ENCODE measurements around the gene MME. TPM values are rescaled to one million over a fixed set of nuclear protein-coding genes. Genes with fewer than 3 reads are reported as not detected.
A peak's percentile ranks its signal among the peaks of the same experiment; 100 is the strongest.

Gene MME
- polyA plus RNA-seq, 3 donors, result 0.27 to 1.0 (median 0.73) TPM

DNA sequence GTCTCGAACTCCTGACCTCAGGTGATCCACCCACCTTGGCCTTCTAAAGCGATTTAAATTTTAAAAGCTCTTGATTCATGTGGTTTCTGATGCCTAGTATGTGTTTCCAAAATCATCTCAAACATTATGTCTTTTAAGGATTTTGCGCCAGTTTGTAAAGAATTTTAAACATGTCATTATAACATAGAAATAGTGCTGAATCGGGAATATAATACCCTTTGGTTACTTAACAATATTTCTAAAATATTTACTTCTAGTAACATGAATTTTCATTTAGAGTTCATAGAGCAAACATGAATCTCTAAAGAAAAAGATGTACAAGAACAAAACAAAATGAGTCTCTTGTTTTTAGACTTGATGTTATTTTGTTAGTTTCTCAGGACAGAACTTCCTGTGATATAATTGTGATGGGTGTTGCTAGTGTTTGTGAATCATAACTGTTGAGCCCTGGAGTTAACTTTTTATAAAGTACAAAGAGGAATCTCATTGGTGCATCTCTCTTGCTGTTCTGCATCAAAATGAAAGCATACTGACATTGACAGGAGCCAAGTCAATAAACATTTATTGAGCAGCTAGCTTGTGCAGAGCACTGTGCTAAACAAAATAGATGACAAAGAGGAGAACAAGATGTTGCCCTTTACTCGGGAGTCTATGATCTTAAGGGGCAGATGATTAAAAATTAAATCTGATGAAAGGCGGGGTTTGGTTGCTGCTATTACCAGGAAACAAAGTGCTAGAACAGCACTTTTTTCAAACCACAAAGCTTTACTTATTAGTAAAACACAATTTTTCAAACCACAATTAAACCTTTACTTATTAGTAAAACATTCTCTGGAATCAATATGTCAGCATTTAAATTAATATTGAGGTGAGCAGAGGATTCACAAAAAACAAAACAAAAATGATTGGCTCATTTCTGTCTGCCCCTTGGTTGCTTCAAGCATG lies 73.4 kb downstream of the MME start:
- H2AFZ ChIP-seq (ENCODE audit: insufficient read depth, low read depth, low read length, poor library complexity, severe bottlenecking), result peak overlapping the region; percentile 3
- intact Hi-C loops (cut with micrococcal nuclease), result no loop called here
- H3K27ac ChIP-seq (ENCODE audit: low read depth in 1 of 2, low read length in 2 of 2), result no peak overlapping the region
- no peak for TF ChIP-seq CTCF (IDR thresholded peaks at IDR 0.05)
- no peaks in the 10 kb centered on the region for H3K4me1 ChIP-seq (ENCODE audit: control insufficient read depth in 1 of 2, insufficient read depth in 2 of 2, low read length in 2 of 2)
- no peaks in the 10 kb centered on the region for H3K36me3 ChIP-seq (replicated peaks in 1 of 2; ENCODE audit: control insufficient read depth in 1 of 2, insufficient read depth in 2 of 2, low read length in 2 of 2)
- Mint-ChIP-seq H3K27me3 (ENCODE audit: low read depth in 3 of 3) (no peaks in the 10 kb centered on the region), H3K4me3 (no peak overlapping the region), H3K27ac (peak overlapping the region in 1 of 7 donors; percentile 9), H3K4me1 (peaks cover 8% of the 10 kb centered on the region), H3K9me3 (peaks cover 0 to 3% (median 0%) of the 10 kb centered on the region in 7 donors), H3K36me3 (no peaks in the 10 kb centered on the region)
- H3K4me3 ChIP-seq (replicated peaks in 1 of 3; ENCODE audit: low read depth in 2 of 3, low read length in 3 of 3), result no peak overlapping the region
- no peaks in the 10 kb centered on the region for H3K79me2 ChIP-seq (ENCODE audit: insufficient read depth, low read length)
- H3K9me3 ChIP-seq (replicated peaks in 1 of 2; ENCODE audit: control insufficient read depth in 1 of 2, insufficient read depth in 1 of 2, low read length in 2 of 2), result no peaks in the 10 kb centered on the region
- no peak overlapping the region for H3K9ac ChIP-seq (ENCODE audit: insufficient read depth, low read length, poor library complexity, severe bottlenecking)
- no peaks in the 10 kb centered on the region for H4K20me1 ChIP-seq (ENCODE audit: insufficient read depth, low read length)
- DNase-seq, result no peak
- H3K27me3 ChIP-seq (ENCODE audit: control insufficient read depth in 2 of 2, insufficient read depth in 2 of 2, low read length in 2 of 2), result no peaks in the 10 kb centered on the region
- no peak overlapping the region for H3K4me2 ChIP-seq (replicated peaks; ENCODE audit: extremely low read depth, low read length, poor library complexity, severe bottlenecking)
- 90% methylated on average over 2 of the region's 6 CpGs for WGBS (ENCODE audit: insufficient coverage)

DNA sequence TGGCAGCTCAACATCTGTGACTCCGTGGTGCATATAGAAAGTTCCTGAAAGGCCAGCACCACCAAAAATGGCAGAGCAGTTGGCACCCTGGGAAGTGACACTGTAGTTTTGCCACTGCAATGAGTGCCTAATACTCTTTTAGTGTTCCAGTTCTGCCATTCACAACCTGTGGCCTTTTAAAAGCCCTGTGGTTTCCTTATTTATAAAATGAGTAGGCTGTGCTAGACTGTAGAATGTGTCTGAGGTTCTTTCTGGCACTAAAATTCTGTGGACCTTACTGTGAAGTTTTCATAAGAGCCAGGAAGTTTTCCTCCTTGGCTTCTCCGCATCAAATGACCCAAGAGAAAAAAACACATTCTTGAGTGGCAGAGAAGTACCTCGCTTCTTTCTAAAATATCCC lies 74.1 kb downstream of the MME start:
- Histone ChIP-seq H2AFZ (ENCODE audit: insufficient read depth, low read depth, low read length, poor library complexity, severe bottlenecking) (peak overlapping the region; percentile 3), H3K9ac (ENCODE audit: insufficient read depth, low read length, poor library complexity, severe bottlenecking) (no peak overlapping the region), H3K79me2 (ENCODE audit: insufficient read depth, low read length) (no peaks in the 10 kb centered on the region), H4K20me1 (ENCODE audit: insufficient read depth, low read length) (no peaks in the 10 kb centered on the region), H3K4me3 (replicated peaks in 1 of 3; ENCODE audit: low read depth in 2 of 3, low read length in 3 of 3) (no peak overlapping the region), H3K27ac (ENCODE audit: low read depth in 1 of 2, low read length in 2 of 2) (no peak overlapping the region), H3K4me1 (ENCODE audit: control insufficient read depth in 1 of 2, insufficient read depth in 2 of 2, low read length in 2 of 2) (no peaks in the 10 kb centered on the region), H3K9me3 (replicated peaks in 1 of 2; ENCODE audit: control insufficient read depth in 1 of 2, insufficient read depth in 1 of 2, low read length in 2 of 2) (no peaks in the 10 kb centered on the region), H3K27me3 (ENCODE audit: control insufficient read depth in 2 of 2, insufficient read depth in 2 of 2, low read length in 2 of 2) (no peaks in the 10 kb centered on the region), H3K36me3 (replicated peaks in 1 of 2; ENCODE audit: control insufficient read depth in 1 of 2, insufficient read depth in 2 of 2, low read length in 2 of 2) (no peaks in the 10 kb centered on the region), H3K4me2 (replicated peaks; ENCODE audit: extremely low read depth, low read length, poor library complexity, severe bottlenecking) (no peak overlapping the region)
- intact Hi-C loops (cut with micrococcal nuclease), result no loop called here
- Mint-ChIP-seq H3K27me3 (ENCODE audit: low read depth in 3 of 3) (no peaks in the 10 kb centered on the region), H3K9me3 (peaks cover 0 to 3% (median 0%) of the 10 kb centered on the region in 7 donors), H3K4me3 (no peak overlapping the region), H3K4me1 (peaks cover 8% of the 10 kb centered on the region), H3K27ac (peak overlapping the region in 1 of 7 donors; percentile 9), H3K36me3 (no peaks in the 10 kb centered on the region)
- 100% methylated on average over 1 of the region's 3 CpGs for WGBS (ENCODE audit: insufficient coverage)
- no peak for DNase-seq
- no peak for TF ChIP-seq CTCF (IDR thresholded peaks at IDR 0.05)

Data from CD14-positive monocyte (primary cell).